OCI-M2 (cell line): ENCODE results near the gene FBXW10.
"Not testable (repeated sequence)": the region's sequence is repeated elsewhere in the genome, so short reads cannot be mapped to it uniquely, and the experiment has no call there.

Experiments used
- DNase-seq: peaks from one replicate; lab custom pipeline; 2025; ENCODE audit not compliant: unreplicated experiment; lab: John Stamatoyannopoulos, UW

Gene FBXW10

GRCh38 chr17:18747501-18747900 is 3.6 kb downstream of the FBXW10 start:
- not testable (repeated sequence) for DNase-seq

GRCh38 chr17:18750242-18750641 is 6.4 kb downstream of the FBXW10 start:
- not testable (repeated sequence) for DNase-seq

GRCh38 chr17:18753829-18754409 is 10.1 kb downstream of the FBXW10 start:
- not testable (repeated sequence) for DNase-seq

GRCh38 chr17:18755969-18756368 is 12.1 kb downstream of the FBXW10 start:
- not testable (repeated sequence) for DNase-seq

GRCh38 chr17:18757368-18758044 is 13.7 kb downstream of the FBXW10 start:
- not testable (repeated sequence) for DNase-seq

GRCh38 chr17:18758344-18758743 is 14.5 kb downstream of the FBXW10 start:
- DNase-seq, result not testable (repeated sequence)

- DNase-seq, result not testable (repeated sequence)
Measured at GRCh38 chr17:18760221-18760620, 16.4 kb downstream of the FBXW10 start.

GRCh38 chr17:18770572-18770971 is 26.7 kb downstream of the FBXW10 start:
- DNase-seq, result not testable (repeated sequence)

GRCh38 chr17:18771066-18771465 is 27.2 kb downstream of the FBXW10 start:
- not testable (repeated sequence) for DNase-seq

- DNase-seq, result no peak
Measured at GRCh38 chr17:18772471-18772870, 28.6 kb downstream of the FBXW10 start.

GRCh38 chr17:18780991-18781718 is 37.3 kb downstream of the FBXW10 start, which contains the start of gene TVP23B:
Gene TVP23B (plus strand): TSS chr17:18781183. CDS start chr17:18781294, 111 bp downstream.
- peak; percentile 17 for DNase-seq

GRCh38 chr17:18781805-18782204 is 38.0 kb downstream of the FBXW10 start:
- DNase-seq, result not testable (repeated sequence)

- DNase-seq, result not testable (repeated sequence)
Measured at GRCh38 chr17:18785933-18786332, 42.1 kb downstream of the FBXW10 start.

- DNase-seq, result not testable (repeated sequence)
Measured at GRCh38 chr17:18786890-18787289, 43.0 kb downstream of the FBXW10 start.

- not testable (repeated sequence) for DNase-seq
Measured at GRCh38 chr17:18791402-18791801, 47.5 kb downstream of the FBXW10 start.

GRCh38 chr17:18794841-18795240 is 51.0 kb downstream of the FBXW10 start:
- not testable (repeated sequence) for DNase-seq

- DNase-seq, result not testable (repeated sequence)
Measured at GRCh38 chr17:18796887-18797286, 53.0 kb downstream of the FBXW10 start.

- not testable (repeated sequence) for DNase-seq
Measured at GRCh38 chr17:18803458-18804245, 59.8 kb downstream of the FBXW10 start.

GRCh38 chr17:18815924-18816323 is 72.1 kb downstream of the FBXW10 start:
- not testable (repeated sequence) for DNase-seq

GRCh38 chr17:18816489-18817371 is 72.9 kb downstream of the FBXW10 start:
- not testable (repeated sequence) for DNase-seq
